Measurements from ENCODE around the gene POLDIP2.

DNA sequence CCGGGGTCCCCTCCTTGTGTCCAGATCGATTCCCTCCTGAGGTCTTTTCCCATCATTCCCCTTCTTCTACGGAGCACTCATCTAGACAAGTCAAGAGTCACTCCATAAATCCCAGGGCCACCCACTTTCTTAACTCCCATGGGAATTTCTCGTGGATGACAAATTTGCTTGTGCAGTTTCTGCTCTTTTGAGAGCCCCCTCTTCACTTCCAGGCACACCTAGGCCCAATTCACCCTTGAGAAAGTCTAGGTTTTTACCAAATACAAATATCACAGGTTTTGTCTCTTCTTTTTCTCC is 522 bp upstream of the POLDIP2 start:
- TF ChIP-seq, protein P1, sequence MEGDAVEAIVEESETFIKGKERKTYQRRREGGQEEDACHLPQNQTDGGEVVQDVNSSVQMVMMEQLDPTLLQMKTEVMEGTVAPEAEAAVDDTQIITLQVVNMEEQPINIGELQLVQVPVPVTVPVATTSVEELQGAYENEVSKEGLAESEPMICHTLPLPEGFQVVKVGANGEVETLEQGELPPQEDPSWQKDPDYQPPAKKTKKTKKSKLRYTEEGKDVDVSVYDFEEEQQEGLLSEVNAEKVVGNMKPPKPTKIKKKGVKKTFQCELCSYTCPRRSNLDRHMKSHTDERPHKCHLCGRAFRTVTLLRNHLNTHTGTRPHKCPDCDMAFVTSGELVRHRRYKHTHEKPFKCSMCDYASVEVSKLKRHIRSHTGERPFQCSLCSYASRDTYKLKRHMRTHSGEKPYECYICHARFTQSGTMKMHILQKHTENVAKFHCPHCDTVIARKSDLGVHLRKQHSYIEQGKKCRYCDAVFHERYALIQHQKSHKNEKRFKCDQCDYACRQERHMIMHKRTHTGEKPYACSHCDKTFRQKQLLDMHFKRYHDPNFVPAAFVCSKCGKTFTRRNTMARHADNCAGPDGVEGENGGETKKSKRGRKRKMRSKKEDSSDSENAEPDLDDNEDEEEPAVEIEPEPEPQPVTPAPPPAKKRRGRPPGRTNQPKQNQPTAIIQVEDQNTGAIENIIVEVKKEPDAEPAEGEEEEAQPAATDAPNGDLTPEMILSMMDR (IDR thresholded peaks at IDR 0.05): no peak
- TF ChIP-seq POLR2A (IDR thresholded peaks at IDR 0.05): no peak

All from heart left ventricle (tissue), 13 donors.